GM20431 (cell line): ENCODE results near the gene FERMT2.
"Not testable (repeated sequence)": the region's sequence is repeated elsewhere in the genome, so short reads cannot be mapped to it uniquely, and the experiment has no call there.

ENCODE experiments used
- in situ Hi-C: fragments of 300-500 bp; cut with MseI, MboI; formaldehyde crosslinking; loops from one replicate; pipeline ENCODE4 v1.15.0; 2020; ENCODE audit warnings: low sequenced_read_pairs; ENCODE audit not compliant: unreplicated experiment

FERMT2 gene

GRCh38 chr14:52873694-52874093 lies 77.2 kb downstream of the FERMT2 start:
- in situ Hi-C loops: no loop called here

DNA sequence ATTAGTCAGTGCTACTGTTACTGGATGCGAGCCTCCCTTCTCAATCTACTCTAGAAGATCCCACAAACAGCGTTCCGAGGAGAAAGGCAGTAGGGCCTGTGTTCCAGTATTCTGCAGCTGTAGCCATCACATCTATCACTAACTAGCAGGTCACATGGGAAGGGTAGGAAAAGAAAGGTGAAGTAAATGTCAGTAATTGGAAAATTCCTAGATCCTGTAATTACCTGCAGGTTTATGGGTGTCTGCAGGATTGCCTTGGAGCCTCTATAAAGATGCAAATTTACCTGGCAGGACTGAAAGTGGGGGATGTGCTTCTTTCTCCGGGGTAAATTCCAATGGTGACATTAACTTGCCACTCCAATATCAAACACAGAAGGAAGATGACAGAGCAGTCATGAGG lies 77.8 kb downstream of the FERMT2 start:
- in situ Hi-C loops: no loop called here

DNA sequence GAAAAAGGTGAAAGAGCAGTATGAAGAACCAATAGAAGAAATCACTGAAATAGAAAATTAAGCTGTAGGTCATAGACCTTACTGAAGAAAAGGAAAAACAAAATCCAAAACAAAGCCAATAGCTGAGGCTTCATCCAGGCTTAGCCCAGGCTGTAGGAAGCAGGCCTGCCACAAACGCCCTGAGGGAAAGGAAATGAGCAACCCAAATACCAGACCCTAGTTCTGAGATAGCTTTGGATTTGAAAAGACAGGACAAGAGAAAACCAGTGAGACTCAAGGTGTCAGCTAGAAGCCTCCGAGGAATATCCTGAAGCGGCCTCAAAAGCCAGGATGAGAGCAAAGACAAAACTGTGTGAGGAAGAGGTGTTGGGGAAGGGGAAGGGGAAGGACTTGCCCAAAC lies 79.2 kb downstream of the FERMT2 start:
- in situ Hi-C loops: no loop called here

DNA sequence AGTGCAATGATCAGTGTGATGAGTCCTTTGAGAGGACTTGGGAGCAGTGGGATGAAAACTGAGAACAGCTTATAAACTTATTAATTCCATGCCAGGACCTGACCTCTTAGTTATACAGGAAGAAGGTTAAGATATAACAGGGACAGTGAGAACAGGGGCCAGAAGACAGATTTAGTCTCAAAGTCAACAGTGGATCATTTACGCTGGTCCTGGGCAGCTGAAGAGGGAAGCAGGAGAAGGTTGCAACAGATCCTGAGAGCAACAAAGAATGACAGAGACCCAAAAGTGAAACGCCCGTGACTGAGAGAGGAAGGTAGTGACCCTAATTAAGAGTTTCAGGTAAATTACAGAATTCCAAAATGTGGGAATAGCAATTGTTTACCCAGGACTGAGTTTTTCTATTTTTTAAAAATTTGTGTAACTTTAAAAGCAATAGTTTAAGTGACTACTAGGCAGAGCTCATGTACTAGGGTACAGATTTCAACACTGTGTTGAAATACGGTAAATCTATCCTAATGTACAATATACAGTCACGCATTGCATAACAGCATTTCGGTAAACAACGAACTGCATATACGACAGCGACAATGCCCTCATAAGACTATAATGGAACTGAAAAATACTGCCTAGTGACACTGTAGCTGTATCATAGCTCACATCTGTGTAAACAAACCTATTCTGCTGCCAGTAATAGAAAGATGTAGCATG lies 81.8 kb downstream of the FERMT2 start:
- in situ Hi-C loops: no loop called here

- in situ Hi-C loops: not testable (repeated sequence)
Measured at GRCh38 chr14:52864893-52865292, 86.0 kb downstream of the FERMT2 start.

DNA sequence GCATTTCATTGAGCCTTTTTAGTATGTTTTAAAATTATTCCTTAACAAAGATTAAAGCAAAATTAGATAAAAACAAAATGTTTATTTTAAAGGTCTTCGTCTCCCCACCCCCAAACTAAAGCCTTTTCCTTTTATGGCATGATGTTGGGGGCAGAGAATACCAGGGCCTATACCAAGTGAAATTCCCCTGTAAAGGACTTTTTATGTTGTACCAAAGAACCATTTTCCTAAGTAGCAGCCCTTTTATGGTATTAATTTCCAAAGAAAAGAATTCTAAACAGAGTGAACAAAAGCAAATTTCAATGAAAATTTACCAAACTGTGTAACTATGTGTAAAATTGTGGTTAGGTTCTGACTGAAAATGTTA lies 87.5 kb downstream of the FERMT2 start:
- in situ Hi-C loops: no loop called here

- in situ Hi-C loops: no loop called here
Measured at GRCh38 chr14:52862632-52863333, 88.1 kb downstream of the FERMT2 start.

GRCh38 chr14:52861403-52861802 lies 89.4 kb downstream of the FERMT2 start:
- in situ Hi-C loops: no loop called here

- in situ Hi-C loops: no loop called here
Measured at GRCh38 chr14:52860910-52861309, 89.9 kb downstream of the FERMT2 start.

DNA sequence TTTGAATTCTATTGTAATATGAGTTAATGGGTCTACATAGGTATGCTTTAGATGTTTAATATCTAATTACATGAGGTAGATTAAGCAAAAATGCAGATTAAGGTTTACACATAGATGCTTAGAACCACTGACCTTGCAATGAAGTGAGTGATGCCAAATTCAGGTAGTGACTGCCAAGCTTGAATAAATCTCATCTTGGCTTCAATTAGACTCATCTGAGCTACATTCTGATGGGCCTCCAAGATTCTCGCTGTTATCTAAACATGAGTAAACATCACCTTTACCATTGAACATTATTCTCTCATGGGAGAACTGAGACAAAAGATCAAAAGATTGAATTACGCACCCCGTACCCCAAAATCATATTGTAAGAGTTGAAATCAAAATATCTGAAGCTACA lies 90.6 kb downstream of the FERMT2 start:
- in situ Hi-C loops: no loop called here

GRCh38 chr14:52856139-52856538 lies 94.7 kb downstream of the FERMT2 start:
- in situ Hi-C loops: no loop called here

GRCh38 chr14:52853522-52853854 lies 97.4 kb downstream of the FERMT2 start:
- in situ Hi-C loops: no loop called here

DNA sequence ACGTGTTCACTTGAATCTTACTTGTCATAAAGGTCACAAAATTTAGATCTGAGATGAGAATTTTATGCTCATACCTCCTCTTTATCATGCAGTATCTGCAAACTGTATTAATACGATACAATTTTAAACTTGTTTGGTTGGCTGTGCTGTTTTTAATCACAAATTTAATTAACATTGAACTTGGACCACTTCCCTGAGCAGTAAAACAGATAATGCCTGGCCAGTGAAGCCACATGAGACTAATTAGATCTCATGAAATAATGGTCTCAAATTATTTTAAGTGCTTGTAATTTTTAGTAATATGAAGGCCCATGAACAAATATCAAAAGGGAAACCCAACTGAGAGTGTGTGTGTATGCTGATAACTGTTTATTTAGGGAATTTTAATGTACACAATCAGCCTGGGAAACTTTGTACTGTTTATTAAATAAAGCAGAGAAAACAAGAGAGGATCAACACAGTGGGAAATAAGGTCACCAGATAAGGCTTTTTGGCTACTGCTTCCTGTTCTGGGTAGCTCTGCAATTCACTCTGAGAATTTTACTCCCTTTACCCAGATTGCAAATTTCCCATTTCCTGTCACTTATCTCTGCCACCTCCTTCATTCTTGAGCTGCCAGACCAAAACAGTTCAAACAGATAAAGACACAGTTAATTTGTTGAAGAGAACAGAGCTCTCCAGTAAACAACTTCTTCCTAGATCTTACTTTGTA lies 97.9 kb downstream of the FERMT2 start:
- in situ Hi-C loops: no loop called here

DNA sequence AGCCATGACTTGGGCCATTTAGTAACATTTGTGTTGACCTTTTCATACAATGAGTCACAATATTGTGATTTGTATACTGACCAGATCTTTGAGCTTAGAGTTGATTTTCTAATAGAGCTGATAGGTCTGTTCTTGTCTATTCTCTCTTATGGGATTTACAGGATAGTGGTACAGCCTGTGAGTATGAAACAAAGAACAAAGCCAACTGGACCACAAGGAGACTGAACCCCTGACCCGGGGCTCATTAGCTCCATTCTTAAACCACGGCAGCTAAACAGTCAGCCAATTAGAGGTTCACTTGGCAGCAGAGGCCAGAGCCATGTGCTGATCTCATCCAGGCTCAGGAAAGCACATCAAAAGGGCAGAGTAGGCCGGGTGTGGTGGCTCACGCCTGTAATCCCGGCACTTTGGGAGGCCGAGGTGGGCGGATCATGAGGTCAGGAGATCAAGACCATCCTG lies 100.4 kb downstream of the FERMT2 start:
- in situ Hi-C loops: no loop called here

GRCh38 chr14:52848626-52849025 lies 102.2 kb downstream of the FERMT2 start:
- in situ Hi-C loops: no loop called here

GRCh38 chr14:52846591-52846990 lies 104.3 kb downstream of the FERMT2 start:
- in situ Hi-C loops: no loop called here

DNA sequence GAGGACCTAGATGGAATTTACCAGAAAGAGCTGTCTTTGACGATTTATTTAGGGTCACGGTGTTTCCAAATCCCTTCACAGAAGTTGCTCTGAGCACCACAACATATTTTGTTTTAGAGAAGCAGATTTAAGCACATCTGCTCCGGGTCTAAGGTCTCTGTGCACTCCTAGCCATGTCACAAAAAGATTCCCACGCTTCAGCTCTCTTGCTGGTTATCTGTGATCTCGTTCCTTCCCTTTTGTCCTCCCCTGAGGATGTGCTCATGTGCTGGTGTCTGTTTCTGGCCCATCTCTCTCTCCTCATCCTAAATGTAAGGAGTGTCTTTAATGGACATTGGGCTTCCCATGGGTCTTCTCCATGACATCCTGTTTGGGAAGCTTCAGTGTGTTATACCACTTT lies 105.8 kb downstream of the FERMT2 start:
- in situ Hi-C loops: no loop called here

- in situ Hi-C loops: no loop called here
Measured at GRCh38 chr14:52844262-52845060, 106.4 kb downstream of the FERMT2 start.

GRCh38 chr14:52840877-52841276 lies 110.0 kb downstream of the FERMT2 start:
- in situ Hi-C loops: no loop called here

DNA sequence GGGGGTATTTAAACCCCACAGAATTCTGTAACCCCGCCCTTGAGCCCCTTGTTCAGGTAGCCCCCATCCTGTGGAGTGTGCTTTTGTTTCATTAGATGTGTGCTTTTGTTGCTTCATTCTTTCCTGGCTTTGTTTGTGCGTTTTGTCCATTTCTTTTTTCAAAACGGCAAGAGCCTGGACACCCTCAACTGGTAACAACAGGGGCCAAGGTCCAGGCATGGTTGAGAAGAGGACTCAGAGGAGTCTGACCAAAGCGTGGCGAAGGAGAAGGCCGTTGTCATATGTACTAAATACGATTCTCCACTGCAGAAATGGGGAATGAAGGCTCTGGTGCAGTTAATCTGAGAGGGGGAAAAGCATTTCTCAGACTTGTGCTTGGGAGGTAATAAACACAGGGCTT lies 113.4 kb downstream of the FERMT2 start:
- in situ Hi-C loops: loop anchor here (10.0 kb wide), 1 partner anchor 127 kb away; no protein-coding TSS in a partner anchor
